GM18498 (cell line): Measurements from ENCODE around the gene FUT7.
A peak's percentile ranks its signal among the peaks of the same experiment; 100 is the strongest.

Source experiments
- ATAC-seq: cut with Tn5 transposase; IDR thresholded peaks from one replicate; pipeline ENCODE4 v1.9.1; 2021; ENCODE audit warnings: mild to moderate bottlenecking, moderate library complexity; ENCODE audit not compliant: unreplicated experiment

Gene FUT7, protein sequence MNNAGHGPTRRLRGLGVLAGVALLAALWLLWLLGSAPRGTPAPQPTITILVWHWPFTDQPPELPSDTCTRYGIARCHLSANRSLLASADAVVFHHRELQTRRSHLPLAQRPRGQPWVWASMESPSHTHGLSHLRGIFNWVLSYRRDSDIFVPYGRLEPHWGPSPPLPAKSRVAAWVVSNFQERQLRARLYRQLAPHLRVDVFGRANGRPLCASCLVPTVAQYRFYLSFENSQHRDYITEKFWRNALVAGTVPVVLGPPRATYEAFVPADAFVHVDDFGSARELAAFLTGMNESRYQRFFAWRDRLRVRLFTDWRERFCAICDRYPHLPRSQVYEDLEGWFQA

DNA sequence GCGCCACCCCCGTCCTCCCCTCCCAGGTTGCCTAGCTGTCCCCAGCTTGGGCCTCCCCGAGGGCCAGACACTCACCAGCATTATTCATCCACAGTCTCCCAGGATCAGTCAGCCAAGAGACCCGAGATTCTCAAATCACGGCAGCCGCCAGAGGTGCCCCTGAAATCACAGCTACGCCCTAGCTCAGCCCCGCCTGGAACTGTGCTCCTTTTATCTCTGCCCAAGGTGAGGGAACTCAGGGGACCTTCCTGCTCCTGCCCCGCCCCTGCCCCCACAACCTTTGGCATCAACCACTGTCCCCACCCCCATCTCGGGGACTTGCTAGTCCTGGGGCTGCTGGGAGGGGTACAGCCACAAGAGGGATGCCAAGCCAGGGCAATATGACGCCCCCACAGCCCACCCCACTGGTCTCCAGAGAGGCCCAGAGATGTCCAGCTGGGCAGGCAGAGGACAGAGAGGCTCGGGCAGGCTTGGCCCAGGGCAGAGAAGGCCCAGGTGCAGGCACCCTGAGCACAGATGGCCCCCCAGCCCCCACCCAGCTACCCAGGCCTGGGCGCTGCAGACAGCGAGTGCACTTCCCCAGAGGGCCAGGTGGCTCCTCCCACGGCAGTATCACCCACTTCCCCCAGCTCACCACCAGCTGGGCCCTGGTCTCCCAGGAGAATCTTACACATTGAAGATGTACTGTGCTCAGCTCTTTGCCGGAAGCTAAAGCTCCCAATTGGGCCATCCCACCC, at the start of gene FUT7:
Gene FUT7, minus strand, starts transcription at position 185 of the 737 bp plus-strand sequence. Its CDS starts 97 bp downstream, at position 88.
- no peak for ATAC-seq

DNA sequence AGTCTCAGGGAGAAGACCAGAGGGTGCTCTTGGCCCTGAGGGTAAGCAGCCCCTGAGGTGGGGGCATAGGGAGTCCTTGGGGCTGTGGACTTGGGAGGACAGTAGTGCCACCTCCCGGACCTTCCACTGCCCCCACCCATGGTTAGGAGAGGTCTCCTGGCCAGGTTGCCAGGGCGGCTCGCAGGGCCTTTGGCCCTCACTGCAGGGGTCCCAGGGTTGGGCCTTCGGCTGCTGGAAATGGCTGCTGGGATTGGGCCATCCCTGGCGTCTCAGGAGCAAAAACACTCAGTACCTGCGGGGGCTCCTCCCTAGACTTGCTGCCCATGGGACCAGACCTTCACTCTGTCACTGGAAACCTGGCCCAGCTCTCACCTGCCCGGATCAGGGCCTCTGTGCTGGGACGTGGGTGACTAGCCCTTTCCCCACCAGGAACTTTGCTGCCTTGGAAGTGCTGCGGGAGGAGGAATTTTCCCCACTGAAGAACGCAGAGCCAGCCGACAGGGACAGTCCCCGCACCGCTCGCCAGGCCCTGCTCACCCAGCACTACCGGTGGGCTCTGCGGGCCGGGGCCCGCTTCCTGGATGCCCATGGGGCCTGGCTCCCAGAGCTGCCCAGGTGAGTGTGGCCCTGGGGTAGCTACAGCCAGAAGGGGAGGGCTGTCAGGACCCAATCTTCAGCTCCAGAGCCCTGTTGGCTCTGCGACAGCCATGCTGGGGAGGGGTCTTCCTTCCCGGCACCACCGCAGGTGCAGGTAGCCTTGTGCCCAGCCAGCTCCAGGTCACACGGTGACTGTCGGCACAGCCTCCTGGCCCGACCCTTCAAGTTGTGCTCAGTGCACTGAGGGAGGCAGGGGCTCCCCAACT, 48.6 kb upstream of the FUT7 start:
- no peak for ATAC-seq

DNA sequence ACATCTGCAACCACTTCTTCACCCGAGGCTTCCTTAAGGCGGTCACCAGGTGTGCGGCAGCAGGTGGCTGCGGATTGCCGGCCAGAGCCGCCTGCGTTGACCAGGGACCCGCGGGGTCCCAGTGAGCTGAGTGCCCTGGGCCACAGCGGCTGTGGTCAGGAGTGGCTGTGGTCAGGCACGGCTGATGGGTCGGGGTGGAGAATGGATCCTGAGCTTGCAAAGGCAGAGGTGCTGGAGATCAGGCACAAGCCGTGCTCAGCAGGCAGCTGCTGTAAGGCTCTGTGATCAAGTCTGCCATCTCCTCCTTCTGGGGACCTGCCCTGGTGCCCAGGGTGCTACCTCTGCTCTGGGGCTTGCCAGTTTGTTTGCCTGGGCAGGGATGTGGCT, 47.5 kb upstream of the FUT7 start:
- no peak for ATAC-seq

DNA sequence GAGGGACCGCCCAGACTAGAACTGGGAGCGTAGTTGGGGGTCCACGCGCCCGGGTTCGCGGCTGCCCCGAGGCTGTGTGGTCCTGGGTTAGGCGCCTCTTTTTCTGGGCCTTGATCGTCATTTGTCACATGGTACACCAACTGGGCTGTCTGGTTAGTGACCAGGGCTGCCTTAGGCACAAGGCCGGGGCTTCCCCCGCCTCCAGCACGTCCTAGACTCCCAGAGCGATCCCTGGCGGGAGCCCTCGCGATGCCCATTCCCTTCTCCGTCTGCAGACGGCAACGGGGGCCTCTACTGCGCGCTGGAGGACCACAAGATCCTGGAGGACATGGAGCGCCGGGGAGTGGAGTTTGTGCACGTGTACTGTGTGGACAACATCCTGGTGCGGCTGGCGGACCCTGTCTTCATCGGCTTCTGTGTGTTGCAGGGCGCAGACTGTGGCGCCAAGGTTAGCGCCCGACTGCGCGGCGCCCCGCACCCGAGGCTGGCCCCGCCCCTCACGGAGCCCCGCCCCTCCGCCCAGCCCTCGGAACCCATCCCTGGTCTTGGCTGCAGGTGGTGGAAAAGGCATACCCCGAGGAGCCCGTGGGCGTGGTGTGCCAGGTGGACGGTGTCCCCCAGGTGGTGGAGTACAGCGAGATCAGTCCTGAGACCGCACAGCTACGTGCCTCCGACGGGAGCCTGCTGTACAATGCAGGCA, 47.0 kb upstream of the FUT7 start:
- no peak for ATAC-seq

DNA sequence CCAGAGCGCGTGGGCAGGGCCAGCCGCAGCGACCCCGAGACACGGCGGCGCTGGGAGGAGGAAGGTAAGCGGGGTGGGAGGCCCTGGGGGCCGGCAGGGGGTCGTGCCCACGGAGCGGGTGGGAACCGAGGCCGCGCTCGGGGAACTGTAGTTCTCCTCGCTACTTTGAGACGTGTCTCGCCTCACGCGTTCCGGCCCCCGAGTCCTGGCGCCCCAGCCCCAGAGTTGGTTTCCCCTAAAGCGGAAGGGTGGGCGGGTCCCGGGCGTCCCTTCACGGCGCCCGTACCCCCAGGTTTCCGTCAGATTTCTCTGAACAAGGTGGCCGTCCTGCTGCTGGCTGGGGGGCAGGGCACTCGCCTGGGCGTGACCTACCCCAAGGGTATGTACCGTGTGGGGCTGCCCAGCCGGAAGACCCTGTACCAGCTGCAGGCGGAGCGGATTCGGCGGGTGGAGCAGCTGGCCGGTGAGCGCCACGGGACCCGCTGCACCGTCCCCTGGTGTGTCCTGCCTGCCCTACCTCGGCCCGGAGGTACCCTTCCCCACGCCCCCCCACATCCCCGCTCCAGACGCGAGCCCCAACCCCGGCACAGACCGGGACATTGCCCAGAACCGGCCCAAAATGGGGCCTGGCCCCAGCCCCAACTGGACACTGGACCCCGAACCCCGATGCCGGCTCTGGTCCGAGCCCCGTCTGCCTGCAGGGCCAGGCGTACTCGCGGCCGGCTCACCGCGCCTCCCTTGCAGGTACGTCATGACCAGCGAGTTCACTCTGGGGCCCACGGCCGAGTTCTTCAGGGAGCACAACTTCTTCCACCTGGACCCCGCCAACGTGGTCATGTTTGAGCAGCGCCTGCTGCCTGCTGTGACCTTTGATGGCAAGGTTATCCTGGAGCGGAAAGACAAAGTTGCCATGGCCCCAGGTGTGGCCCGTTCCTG, 46.1 kb upstream of the FUT7 start:
- ATAC-seq = peak; percentile 9

DNA sequence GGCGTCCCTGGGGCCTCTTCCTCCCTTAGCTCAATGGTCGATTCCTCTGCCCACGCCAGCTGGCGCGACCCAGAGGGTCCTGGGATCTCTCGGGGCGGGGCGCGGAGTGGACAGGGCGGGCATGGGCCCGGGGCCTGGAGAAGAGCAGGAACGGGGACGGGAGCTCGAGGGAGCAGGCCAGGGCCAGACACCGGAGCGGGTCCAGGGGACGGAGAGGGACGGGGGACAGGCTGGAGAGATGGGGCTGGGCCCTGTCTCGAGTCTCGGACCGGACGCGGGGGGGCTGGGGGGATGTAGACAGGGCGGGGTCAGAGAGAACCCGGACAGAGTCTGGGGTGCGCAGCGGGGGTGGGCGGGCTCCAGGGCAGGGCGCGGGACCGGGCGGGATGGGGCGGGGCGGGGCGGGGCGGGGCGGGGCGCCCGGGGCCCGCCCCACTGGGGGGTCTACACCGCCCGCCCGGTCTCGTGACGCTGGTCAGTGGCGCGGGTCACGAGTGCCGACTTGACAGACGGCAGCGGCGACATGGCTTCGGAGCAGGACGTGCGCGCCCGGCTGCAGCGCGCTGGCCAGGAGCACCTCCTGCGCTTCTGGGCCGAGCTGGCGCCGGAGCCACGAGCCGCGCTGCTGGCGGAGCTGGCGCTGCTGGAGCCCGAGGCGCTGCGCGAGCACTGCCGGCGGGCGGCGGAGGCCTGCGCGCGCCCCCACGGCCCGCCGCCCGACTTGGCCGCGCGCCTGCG, 45.3 kb upstream of the FUT7 start, which contains the start of gene UAP1L1:
Gene UAP1L1, plus strand, starts transcription at position 508 of the 738 bp plus-strand sequence. Its CDS starts 16 bp downstream, at position 524.
- peak; percentile 51 for ATAC-seq

DNA sequence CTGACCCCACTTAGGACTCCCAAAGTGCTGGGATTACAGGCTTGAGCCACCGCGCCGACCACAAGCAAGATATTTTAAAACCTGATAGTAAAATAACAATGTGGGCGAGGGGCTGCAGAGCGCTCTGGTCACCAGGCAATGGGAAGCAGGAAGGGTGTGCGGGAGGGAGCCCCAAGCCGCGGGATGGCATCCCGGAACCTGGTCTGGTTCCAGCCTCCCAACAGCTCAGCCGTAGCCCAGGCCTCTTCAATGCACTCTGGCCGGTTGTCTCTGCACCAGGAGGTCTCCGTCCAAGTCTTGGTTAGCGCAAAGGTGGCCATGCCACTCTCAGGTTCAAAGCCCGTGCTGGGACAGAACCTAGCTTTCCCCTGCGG, 44.7 kb upstream of the FUT7 start:
- no peak for ATAC-seq

DNA sequence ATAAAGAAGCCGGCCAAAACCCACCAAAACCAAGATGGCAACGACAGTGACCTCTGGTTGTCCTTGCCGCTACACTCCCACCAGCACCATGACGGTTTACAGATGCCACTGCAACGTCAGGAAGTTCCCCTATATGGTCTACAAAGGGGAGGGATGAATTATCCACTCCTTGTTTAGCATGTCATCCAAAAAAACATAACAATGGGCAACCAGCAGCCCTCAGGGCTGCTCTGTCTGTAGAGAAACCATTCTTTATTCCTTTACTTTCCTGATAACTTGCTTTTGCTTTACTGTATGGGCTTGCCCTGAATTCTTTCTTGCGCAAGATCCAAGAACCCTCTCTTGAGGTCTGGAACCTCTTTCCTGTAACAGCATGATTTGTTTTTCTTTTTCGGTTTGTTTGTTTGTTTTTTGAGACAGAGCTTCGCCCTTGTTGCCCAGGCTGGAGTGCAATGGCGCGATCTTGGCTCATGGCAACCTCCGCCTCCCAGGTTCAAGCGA, 43.4 kb upstream of the FUT7 start:
- no peak for ATAC-seq

DNA sequence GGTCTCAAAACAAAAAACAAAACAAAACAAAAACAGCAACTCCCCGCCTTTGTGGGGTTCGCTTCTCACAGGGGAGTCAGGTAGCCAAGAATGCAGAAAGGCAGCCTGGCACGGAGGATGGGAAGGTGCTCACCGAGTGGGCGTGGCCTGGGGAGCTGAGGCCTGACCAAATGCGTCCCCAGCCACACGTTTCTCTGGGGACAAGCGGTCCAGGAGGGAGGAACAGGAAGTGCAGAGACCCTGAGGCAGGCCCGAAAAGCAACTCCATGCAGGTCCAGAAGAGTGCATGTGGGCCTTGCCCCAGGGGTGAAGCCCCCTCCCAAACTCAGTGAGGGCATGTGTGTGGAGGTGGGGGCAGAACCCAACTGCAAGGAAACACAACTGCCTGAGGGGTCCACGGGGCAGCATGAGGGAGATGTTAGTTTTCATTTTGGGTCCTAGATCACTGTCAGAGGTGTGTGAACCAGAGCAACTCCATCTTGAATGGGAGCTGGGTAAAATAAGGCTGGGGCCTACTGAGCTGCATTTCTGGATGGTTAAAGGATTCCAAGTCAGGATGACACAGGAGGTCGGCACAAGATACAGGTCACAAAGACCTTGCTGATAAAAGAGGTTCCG, 42.9 kb upstream of the FUT7 start:
- no peak for ATAC-seq

DNA sequence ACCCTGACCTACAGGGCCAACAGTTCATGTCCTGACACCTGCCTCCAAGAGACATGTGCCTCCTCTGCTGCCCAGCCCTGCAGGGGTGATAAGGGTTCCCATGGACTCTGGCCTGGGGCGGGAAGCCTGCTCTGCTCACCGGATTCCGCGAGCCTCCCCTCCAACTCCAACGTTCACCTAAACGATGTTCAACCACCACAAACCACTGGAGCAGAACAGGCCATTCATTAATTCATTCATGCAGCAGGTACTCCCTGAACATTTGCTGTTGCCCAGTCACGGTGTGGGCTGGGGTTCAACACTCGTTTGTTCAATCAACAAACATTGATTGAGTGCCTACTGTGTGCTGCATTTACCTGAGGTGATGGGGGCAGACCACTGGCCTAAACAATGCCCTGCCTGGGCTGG, 42.1 kb upstream of the FUT7 start:
- ATAC-seq = no peak

DNA sequence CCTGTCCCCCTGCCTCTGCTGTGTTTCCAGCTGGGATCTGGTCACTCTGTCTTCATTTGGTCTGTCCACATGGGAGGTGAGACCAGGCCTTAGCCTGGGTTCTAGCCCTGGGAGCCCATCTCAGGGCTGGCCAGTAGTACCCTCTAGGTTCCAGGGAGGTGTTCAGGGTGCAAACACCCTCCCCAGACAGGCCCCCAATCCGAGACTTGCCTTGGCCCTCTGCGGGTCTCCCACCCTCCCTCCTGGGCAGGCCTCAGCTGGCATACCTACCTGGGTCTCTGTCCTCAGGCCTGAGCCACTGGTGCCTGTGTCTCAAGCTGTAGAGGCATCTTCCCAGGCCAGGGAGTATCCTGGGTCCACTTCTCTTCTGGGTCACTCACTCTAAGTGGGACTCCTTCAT, 39.4 kb upstream of the FUT7 start:
- no peak for ATAC-seq

DNA sequence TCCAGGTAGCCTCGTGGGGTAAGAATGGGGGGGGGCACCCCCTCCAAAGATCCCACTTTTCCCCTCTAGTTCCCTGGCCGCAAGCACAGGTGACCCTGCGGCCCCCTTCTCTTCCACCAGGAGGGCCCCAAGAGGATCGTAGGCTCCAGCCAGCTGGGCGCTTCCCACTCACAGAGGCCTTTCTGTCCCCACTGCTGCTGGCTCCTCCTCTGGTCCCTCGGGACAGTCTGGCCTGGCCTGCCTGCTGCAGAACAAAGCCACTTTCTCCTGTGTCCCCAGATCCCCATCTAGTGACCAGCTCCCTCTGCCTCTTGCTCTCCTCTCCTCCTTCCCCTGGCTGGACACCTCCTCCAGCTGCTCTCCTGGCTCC, 39.0 kb upstream of the FUT7 start:
- ATAC-seq = no peak

DNA sequence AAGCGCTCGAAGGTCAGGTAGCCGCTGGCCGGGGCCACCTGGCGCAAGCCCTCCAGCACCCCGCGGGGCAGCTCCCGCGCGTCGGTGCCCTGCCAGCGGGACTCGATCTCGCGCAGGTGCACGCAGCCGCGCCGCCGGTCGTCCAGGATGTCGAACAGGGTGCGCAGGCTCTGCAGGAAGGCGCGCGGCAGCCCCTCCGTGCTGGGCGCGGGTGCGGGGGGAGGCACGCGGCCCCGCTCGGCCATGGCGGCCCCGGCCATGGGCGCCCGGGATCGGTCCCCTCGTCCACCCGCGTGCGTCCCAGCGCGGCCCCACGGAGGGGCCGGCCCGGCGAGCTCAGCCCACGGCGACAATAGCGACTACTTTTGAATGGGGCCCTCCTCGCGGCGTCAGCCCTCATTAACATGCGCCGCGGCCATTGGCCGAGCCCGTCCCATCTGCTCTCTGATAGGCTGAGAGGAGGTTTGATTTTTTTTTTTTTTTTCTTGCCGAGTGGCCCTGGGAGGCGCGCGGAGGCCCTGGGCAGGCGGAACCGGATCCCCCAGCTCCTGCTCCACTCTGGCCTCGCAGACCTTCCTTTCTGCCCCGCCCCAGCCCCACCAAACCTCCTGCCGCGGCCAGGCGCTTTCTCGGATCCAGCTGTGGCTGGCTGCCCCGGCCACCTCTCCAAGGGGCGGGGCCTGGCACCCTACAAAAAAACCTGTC, 38.5 kb upstream of the FUT7 start, which contains the start of gene SAPCD2:
Gene SAPCD2, minus strand, starts transcription at position 357 of the 705 bp plus-strand sequence. Its CDS starts 97 bp downstream, at position 260.
- peak; percentile 70 for ATAC-seq

DNA sequence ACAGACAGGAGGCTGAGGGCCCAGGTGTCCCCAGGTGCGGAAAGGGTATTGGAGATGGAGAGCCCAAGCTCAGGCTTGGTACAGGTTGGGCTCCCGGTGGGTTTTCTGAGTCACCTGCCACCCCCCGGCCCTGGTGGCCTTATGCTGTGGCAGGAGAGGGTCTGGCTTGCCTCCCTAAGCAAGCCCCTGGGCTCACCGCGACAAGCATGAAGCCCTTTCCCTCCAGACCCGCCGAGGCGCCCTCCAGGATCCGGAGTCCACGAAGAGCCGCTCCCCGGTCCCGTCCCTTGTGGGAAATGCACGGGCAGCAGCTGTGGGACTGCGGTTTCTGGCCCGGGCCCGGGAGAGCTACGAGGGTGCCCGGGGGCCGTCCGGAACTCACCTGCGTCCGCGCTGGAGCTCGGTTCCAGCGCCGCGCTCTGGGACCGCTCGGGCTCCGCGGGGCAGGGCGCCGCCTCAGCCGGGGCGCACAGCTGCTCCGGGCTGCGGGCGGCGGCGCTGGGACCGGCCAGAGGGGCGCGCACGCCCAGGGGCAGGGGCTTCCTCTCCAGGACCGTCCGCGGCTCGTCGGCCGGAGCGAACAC, 37.7 kb upstream of the FUT7 start:
- no peak for ATAC-seq

DNA sequence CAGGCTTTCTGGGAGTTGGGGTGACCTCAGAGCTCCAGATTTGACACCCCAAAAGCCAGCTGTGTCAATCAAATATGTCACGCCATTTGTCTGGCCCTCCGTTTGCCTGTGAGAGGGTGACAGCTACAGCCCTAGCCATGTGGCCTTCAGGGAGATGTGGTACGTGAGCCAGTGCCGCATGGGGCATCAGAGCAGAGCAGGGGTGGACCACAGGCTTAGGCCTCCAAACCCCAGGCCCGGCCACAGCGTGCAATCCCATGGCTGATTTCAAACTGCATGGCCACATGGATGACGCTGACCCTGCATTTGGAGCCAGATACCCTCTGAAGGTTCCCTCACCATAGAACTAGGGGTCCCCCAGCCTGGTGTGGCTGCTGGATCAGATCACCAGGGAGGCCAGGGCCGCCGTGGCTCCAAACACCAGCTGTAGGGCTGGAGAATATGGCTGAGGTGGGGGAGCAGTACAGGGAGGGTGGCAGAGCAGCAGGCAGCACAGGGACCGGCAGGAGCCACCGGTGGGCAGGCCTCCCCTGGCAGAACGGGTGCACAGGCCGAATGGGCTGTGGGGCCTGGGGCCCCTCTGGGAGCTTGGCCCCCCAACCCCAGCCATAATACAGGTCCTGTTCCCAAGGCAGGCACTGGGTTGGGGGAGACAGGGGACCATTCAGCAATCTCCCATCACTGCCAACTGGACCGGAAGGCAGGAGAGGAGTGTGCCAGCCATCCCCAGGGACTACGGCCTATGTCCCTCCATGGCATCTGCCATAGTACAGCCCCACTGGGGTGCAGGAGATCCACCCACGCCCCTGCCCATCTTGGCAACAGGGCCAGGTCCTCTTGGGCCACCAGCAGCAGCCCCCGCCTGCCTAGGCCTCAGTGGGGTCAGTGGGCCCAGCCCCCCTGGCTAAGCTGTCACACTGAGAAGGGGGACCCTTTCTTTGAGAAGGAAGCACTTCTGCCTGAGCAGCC, 36.9 kb upstream of the FUT7 start:
- no peak for ATAC-seq

DNA sequence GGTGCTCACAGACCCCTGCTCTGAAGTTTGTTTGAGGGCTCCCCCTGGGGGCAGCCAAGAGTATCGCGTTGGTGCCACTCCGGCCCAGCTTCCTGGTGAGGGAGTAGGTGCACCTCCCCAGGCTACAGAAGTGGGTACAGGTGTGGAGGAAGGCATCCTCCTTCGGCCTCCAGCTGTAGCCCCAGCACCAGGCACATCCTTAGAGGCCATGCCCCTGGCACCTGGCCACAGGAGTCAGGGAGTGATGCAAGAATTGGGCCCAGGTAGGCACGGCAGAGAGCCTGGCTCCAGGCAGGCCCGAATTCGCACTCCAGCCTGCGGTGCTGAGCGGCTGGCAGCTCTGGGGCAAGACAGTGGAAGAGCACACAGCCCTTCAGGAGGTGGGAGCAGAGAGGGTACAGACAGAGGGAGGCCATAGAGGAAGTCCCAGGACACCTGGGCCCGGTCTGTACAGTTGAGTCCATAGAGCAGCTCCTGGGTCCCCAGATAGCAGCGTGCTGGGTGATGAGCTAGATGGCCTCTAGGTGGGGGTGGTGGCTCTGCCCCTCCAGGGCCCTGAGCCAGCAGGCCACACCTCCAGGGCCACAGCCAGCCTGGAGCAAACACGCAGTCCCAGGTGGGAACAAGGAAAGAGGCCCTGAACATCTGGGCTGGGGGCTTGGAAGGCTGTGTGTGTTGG, 36.1 kb upstream of the FUT7 start:
- peak; percentile 45 for ATAC-seq
